NCI-H146 (cell line): ENCODE measurements around the gene BRD2.

Experiments
- DNase-seq: peaks from one replicate; lab custom pipeline; 2025; lab: John Stamatoyannopoulos, UW

The BRD2 gene

GRCh38 chr6:32972353-32973143, 4.2 kb downstream of the BRD2 start:
- DNase-seq = peak; percentile 61

- DNase-seq = peak; percentile 81
Observed at GRCh38 chr6:32973144-32974015, 5.0 kb downstream of the BRD2 start.

- peak; percentile 25 for DNase-seq
Observed at GRCh38 chr6:32974016-32974333, 5.6 kb downstream of the BRD2 start.

- DNase-seq = no peak
Observed at GRCh38 chr6:32974541-32975308, 6.3 kb downstream of the BRD2 start.

GRCh38 chr6:32975886-32976285, 7.5 kb downstream of the BRD2 start:
- no peak for DNase-seq

- DNase-seq = no peak
Observed at GRCh38 chr6:32976334-32977069, 8.1 kb downstream of the BRD2 start.

GRCh38 chr6:32977272-32977952, 9.0 kb downstream of the BRD2 start:
- no peak for DNase-seq

- no peak for DNase-seq
Observed at GRCh38 chr6:32977953-32978324, 9.5 kb downstream of the BRD2 start.

GRCh38 chr6:32979720-32980487, 11.5 kb downstream of the BRD2 start:
- DNase-seq = no peak

- DNase-seq = no peak
Observed at GRCh38 chr6:32980488-32981038, 12.2 kb downstream of the BRD2 start.

GRCh38 chr6:32982084-32982701, 13.8 kb downstream of the BRD2 start:
- peak; percentile 18 for DNase-seq

- DNase-seq = peak; percentile 16
Observed at GRCh38 chr6:32982702-32983492, 14.5 kb downstream of the BRD2 start.

- no peak for DNase-seq
Observed at GRCh38 chr6:32983493-32983848, 15.1 kb downstream of the BRD2 start.

- DNase-seq = no peak
Observed at GRCh38 chr6:32983964-32984621, 15.7 kb downstream of the BRD2 start.

GRCh38 chr6:32984622-32985389, 16.4 kb downstream of the BRD2 start:
- DNase-seq = peak; percentile 89

GRCh38 chr6:32989368-32989767, 21.0 kb downstream of the BRD2 start:
- DNase-seq = no peak

GRCh38 chr6:32991972-32992371, 23.6 kb downstream of the BRD2 start:
- no peak for DNase-seq
